ENCODE measurements around the gene STRN3.

DNA sequence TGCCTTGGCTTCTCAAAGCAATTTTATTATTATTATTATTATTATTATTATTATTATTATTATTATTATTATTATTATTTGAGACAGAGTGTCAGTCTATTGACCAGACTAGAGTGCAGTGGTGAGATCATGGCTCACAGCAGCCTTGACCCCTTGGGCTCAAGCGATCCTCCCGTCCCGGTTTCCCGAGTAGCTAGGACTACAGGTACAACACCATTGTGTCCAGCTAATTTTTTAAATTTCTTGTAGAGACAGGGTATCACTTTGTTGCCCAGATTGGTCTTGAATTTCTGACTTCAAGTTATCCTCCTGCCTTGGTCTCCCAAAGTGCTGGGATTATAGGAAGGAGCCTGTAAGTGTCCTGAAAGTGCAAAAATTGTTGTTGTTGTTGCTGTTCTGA lies 12.3 kb downstream of the STRN3 start:
- TF ChIP-seq RARB (CRISPR knock-in tag; IDR thresholded peaks at IDR 0.05) = no peak
- no peak for TF ChIP-seq ARNTL (CRISPR knock-in tag; IDR thresholded peaks at IDR 0.05; ENCODE audit: borderline replicate concordance, low read depth)
- TF ChIP-seq ZFP3 (CRISPR knock-in tag; IDR thresholded peaks at IDR 0.05) = no peak
- TF ChIP-seq TCF4 (CRISPR knock-in tag; IDR thresholded peaks at IDR 0.05; ENCODE audit: borderline replicate concordance) = no peak
- TF ChIP-seq, protein P1, sequence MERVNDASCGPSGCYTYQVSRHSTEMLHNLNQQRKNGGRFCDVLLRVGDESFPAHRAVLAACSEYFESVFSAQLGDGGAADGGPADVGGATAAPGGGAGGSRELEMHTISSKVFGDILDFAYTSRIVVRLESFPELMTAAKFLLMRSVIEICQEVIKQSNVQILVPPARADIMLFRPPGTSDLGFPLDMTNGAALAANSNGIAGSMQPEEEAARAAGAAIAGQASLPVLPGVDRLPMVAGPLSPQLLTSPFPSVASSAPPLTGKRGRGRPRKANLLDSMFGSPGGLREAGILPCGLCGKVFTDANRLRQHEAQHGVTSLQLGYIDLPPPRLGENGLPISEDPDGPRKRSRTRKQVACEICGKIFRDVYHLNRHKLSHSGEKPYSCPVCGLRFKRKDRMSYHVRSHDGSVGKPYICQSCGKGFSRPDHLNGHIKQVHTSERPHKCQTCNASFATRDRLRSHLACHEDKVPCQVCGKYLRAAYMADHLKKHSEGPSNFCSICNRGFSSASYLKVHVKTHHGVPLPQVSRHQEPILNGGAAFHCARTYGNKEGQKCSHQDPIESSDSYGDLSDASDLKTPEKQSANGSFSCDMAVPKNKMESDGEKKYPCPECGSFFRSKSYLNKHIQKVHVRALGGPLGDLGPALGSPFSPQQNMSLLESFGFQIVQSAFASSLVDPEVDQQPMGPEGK (CRISPR knock-in tag; IDR thresholded peaks at IDR 0.05; ENCODE audit: borderline replicate concordance) = no peak
- TF ChIP-seq PPARA (CRISPR knock-in tag; IDR thresholded peaks at IDR 0.05; ENCODE audit: borderline replicate concordance) = no peak
- no peak for TF ChIP-seq ZNF8 (CRISPR knock-in tag; IDR thresholded peaks at IDR 0.05)
- no peak for TF ChIP-seq ZNF70 (CRISPR knock-in tag; IDR thresholded peaks at IDR 0.05)

Data from SK-N-SH treated with all-trans-retinoic acid at 6 μM for 48 hours (cell line).